ENCODE measurements around the gene ANO2. TPM values are rescaled to one million over a fixed set of nuclear protein-coding genes. Genes with fewer than 3 reads are reported as not detected.

Gene ANO2
- total and polyA plus RNA-seq, 2 experiments from 2014 or later: 0.21 TPM; not detected in 1

DNA sequence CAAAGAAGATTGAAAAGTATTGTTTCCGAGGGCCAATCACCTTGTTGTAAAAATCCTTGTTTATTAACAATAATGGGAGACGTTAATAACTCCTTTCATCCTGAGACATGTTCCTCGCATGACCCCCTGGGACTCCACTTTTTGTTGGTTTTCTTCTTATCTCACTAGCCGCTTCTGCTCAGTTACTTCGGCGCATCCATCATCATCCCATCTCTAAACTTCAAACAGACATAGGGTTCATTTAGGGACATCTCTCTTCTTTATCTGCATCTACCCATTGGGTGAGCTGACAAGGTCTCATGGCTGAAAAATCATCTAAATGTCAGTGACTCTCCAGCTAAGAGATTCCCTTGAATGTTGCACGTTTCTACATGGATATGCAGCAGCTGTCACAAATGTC lies 252.2 kb downstream of the ANO2 start:
- Histone ChIP-seq H3K36me3 (no peaks in the 10 kb centered on the region), H3K27ac (no peak overlapping the region), H3K27me3 (no peaks in the 10 kb centered on the region), H3K4me3 (no peak overlapping the region), H3K9me3 (ENCODE audit: low read depth) (no peaks in the 10 kb centered on the region), H3K4me1 (ENCODE audit: low read depth) (no peaks in the 10 kb centered on the region)
- no peak for DNase-seq (ENCODE audit: low read depth in 1 of 2, low spot score in 1 of 2)
- TF ChIP-seq CTCF (IDR thresholded peaks at IDR 0.05; ENCODE audit: low read depth, low read length): no peak

GRCh38 chr12:5691943-5692342 lies 253.1 kb downstream of the ANO2 start:
- no peaks in the 10 kb centered on the region for H3K27me3 ChIP-seq
- H3K27ac ChIP-seq: no peak overlapping the region
- no peak for TF ChIP-seq CTCF (IDR thresholded peaks at IDR 0.05; ENCODE audit: low read depth, low read length)
- H3K4me3 ChIP-seq: no peak overlapping the region
- no peaks in the 10 kb centered on the region for H3K4me1 ChIP-seq (ENCODE audit: low read depth)
- no peaks in the 10 kb centered on the region for H3K9me3 ChIP-seq (ENCODE audit: low read depth)
- DNase-seq (ENCODE audit: low read depth in 1 of 2, low spot score in 1 of 2): no peak
- H3K36me3 ChIP-seq: no peaks in the 10 kb centered on the region

DNA sequence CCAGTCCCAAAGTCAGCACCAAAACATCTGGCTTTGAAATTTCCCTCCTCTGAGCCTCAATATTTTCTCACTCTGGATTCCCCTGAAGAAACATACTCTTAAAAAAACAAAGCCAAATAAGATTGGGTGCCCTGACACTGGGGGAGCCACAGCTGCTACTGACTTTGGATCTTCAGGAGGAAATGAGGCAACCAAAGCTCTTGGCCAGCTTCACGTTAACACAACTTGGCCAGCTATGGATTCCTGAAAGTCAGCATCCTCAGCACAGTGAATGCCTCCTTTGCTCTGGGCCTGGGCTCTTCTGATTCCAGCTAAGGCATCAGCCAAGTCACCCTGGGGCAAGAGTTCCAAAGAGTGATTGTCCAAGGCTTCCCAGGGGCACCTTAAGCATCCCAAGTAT lies 254.8 kb downstream of the ANO2 start:
- no peaks in the 10 kb centered on the region for H3K9me3 ChIP-seq (ENCODE audit: low read depth)
- H3K4me3 ChIP-seq: no peak overlapping the region
- H3K4me1 ChIP-seq (ENCODE audit: low read depth): no peaks in the 10 kb centered on the region
- TF ChIP-seq CTCF (IDR thresholded peaks at IDR 0.05; ENCODE audit: low read depth, low read length): no peak
- DNase-seq (ENCODE audit: low read depth in 1 of 2, low spot score in 1 of 2): no peak
- H3K27me3 ChIP-seq: no peaks in the 10 kb centered on the region
- H3K36me3 ChIP-seq: no peaks in the 10 kb centered on the region
- no peak overlapping the region for H3K27ac ChIP-seq

DNA sequence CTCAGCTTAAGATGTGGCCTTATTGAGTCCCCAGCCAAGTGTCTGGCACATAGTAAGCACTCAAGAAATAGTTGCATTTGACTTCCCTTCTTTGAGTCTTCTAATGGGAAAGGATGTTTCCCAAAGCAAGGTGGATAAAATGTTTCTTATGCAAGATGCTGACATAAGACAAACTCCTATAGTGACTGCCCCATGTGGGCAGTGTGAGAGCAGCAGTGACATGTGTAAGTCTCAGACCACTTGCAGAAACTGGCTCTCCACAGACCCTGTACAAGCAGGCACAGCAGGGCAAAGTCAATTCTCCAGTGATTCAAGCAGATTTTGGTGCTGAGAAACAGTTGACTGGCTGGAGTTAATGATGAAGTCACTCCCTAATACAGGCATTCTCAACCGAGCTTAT lies 255.3 kb downstream of the ANO2 start:
- Histone ChIP-seq H3K4me1 (ENCODE audit: low read depth) (no peaks in the 10 kb centered on the region), H3K4me3 (no peak overlapping the region), H3K36me3 (no peaks in the 10 kb centered on the region), H3K27me3 (no peaks in the 10 kb centered on the region), H3K9me3 (ENCODE audit: low read depth) (no peaks in the 10 kb centered on the region), H3K27ac (no peak overlapping the region)
- no peak for DNase-seq (ENCODE audit: low read depth in 1 of 2, low spot score in 1 of 2)
- TF ChIP-seq CTCF (IDR thresholded peaks at IDR 0.05; ENCODE audit: low read depth, low read length): no peak

GRCh38 chr12:5688226-5688625 lies 256.8 kb downstream of the ANO2 start:
- DNase-seq (ENCODE audit: low read depth in 1 of 2, low spot score in 1 of 2): no peak

More at GRCh38 chr12:5688226-5688625, 256.8 kb downstream of the ANO2 start:
- Histone ChIP-seq H3K4me3 (no peak overlapping the region), H3K27ac (no peak overlapping the region), H3K4me1 (ENCODE audit: low read depth) (no peaks in the 10 kb centered on the region), H3K27me3 (no peaks in the 10 kb centered on the region), H3K9me3 (ENCODE audit: low read depth) (no peaks in the 10 kb centered on the region), H3K36me3 (no peaks in the 10 kb centered on the region)
- TF ChIP-seq CTCF (IDR thresholded peaks at IDR 0.05; ENCODE audit: low read depth, low read length): no peak

Data from cardiac muscle cell (in vitro differentiated cells and primary cell).